ENCODE data around the gene CDHR2.
"Not testable (repeated sequence)": the region's sequence is repeated elsewhere in the genome, so short reads cannot be mapped to it uniquely, and the experiment has no call there.

The CDHR2 gene

DNA sequence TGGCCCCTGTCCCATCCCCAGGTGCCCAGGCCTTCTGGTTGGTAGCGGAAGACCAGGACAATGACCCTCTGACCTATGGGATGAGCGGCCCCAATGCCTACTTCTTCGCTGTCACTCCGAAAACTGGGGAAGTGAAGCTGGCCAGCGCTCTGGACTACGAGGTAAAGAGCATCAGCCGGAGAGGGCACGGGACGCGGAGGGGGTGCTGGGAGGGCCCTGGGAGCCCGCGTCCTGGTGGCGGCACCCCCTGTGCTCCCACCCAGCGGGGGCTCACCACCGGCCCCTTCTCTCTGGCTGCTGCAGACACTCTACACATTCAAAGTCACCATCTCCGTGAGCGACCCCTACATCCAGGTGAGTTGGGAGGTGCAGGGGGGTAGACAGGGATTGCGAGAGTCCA is 19.5 kb downstream of the CDHR2 start:
- no peak for DNase-seq (ENCODE audit: low spot score)

- no peak for DNase-seq (ENCODE audit: low spot score)
These were observed 20.9 kb downstream of the CDHR2 start for GRCh38 chr5:176570044-176570443.

- peak; percentile 49 for DNase-seq (ENCODE audit: low spot score)
These were observed 24.6 kb downstream of the CDHR2 start for GRCh38 chr5:176573564-176574296.

DNA sequence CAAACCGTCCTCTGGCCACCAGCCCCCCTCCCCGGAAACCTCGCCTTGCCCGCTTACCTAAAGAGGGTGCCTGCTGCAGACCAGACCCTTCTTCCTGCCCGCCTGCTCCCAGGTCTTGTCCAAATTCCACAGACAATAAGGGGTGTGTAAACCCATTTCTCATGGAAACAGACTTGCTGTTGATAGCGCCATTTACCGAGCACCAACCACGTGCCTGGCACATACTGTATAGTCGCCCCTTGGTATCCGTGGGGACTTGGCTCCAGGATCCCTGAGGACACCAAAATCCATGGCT is 25.1 kb downstream of the CDHR2 start:
- DNase-seq (ENCODE audit: low spot score): no peak

GRCh38 chr5:176575066-176575465 is 25.9 kb downstream of the CDHR2 start:
- DNase-seq (ENCODE audit: low spot score): no peak

DNA sequence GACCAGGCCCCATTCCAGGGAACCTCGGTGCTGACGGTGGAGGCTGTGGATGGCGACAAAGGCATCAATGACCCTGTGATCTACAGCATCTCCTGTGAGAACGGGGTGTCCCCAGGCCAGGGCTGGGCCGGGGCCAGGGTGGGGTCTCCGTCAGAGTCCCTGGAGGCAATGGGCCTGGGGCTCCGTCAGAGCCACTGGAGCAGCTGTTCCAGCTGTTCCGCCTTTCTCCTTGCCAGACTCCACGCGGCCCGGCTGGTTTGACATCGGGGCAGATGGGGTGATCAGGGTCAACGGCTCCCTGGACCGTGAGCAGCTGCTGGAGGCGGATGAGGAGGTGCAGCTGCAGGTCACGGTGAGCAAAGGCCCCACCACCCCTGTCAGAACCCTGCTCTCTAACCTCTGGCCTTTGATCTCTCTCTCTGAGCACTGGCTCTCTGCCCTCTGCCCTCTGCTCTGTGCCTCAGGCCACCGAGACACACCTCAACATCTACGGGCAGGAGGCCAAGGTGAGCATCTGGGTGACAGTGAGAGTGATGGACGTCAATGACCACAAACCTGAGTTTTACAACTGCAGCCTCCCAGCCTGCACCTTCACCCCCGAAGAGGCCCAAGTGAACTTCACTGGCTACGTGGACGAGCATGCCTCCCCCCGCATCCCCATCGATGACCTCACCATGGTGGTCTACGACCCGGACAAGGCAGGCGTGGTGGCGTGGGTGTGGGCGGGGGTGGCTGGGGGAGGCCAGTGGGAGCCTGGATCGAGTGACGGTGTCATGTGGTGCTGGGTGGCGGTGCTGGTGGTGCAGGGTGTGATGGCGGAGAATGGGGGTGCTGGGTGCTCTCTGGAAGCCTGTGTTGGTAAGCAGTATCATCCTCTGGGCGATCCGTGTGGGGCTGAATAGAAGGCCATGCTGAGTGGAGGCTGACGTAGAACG is 26.6 kb downstream of the CDHR2 start:
- DNase-seq (ENCODE audit: low spot score): no peak

DNA sequence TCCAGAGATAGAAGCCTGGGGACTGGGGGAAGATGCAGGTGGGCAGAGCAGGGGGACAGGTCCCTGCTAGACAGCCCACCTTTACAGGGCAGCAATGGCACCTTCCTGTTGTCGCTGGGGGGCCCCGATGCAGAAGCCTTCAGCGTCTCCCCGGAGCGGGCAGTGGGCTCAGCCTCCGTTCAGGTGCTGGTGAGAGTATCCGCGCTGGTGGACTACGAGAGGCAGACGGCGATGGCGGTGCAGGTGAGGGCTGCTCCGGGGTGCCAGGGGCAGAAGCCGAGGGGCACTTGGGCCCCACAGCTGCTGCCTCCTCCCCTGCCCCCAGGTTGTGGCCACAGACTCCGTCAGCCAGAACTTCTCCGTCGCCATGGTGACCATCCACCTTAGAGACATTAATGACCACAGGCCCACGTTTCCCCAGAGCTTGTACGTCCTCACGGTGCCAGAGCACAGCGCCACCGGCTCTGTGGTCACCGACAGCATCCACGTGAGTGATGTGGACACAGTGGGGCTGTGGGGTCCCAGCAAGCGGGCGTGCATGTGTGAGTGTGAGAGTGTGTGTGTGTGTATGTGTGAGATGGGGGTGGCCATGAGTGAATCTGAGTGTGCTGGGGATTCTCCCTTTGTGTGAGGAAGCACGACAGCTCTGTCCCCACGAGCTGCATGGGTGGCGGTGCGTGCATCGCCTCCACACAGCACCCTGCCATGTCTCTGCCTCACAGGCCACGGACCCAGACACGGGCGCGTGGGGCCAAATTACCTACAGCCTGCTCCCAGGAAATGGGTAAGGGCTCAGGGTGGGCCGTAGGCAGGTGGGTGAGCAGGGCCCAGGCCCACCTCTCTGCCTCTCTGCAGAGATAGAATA is 28.4 kb downstream of the CDHR2 start:
- peak; percentile 22 for DNase-seq (ENCODE audit: low spot score)

GRCh38 chr5:176578391-176578808 is 29.3 kb downstream of the CDHR2 start:
- peak; percentile 75 for DNase-seq (ENCODE audit: low spot score)

DNA sequence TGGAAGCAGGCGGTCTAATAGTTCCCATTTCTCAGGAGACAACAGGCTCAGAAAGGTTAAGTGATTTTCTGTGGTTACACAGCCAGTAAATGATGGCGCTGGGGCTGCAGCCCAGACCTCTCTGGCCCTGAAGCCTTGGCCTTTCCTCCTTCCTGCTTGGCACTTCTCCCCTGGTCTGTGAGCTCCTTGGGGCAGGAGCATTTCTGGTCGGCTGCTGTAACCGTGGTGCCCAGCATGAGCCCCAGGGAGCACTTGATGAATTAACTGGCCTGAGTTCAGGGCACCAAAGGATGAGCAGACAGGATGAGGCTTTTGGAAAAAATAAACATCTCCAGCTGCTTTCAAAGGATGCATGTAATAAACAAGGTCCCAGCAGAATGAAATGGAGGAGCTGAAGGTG is 30.2 kb downstream of the CDHR2 start:
- no peak for DNase-seq (ENCODE audit: low spot score)

DNA sequence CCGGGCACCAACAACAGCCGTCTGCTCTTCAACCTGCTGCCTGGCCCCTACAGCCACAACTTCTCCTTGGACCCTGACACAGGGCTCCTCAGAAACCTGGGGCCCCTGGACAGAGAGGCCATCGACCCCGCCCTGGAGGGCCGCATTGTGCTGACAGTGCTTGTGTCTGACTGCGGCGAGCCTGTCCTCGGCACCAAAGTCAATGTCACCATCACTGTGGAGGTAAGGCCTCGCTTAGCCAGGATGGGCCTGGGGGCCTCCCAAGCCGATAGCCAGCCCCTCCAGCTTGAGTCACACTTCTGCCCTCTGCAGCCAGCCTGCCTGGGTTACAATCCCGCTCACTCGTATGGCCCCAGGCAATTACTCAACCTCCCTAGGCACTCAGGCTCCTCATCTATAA is 32.2 kb downstream of the CDHR2 start:
- no peak for DNase-seq (ENCODE audit: low spot score)

DNA sequence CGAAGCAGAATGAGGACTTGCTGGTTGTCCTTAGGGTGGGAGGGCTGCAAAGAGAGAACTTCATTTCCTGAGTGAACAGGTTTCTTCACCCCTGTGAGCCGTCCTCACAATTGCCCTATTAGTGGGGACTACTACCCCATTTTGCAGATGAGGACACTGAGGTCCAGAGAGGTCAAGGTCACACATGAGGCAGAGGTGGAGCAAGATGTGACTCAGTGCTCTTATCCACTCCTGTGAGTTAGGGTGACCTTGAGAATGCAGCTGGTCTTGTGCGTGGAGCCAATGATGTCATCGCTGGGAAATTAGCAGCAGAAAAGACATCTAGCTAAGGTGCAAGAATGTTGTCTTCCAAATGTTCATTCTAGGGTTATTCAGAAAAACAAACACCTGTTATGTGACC is 33.9 kb downstream of the CDHR2 start:
- DNase-seq (ENCODE audit: low spot score): no peak

- no peak for DNase-seq (ENCODE audit: low spot score)
These were observed 38.3 kb downstream of the CDHR2 start for GRCh38 chr5:176587398-176587797.

GRCh38 chr5:176588297-176588696 is 39.2 kb downstream of the CDHR2 start:
- DNase-seq (ENCODE audit: low spot score): no peak

DNA sequence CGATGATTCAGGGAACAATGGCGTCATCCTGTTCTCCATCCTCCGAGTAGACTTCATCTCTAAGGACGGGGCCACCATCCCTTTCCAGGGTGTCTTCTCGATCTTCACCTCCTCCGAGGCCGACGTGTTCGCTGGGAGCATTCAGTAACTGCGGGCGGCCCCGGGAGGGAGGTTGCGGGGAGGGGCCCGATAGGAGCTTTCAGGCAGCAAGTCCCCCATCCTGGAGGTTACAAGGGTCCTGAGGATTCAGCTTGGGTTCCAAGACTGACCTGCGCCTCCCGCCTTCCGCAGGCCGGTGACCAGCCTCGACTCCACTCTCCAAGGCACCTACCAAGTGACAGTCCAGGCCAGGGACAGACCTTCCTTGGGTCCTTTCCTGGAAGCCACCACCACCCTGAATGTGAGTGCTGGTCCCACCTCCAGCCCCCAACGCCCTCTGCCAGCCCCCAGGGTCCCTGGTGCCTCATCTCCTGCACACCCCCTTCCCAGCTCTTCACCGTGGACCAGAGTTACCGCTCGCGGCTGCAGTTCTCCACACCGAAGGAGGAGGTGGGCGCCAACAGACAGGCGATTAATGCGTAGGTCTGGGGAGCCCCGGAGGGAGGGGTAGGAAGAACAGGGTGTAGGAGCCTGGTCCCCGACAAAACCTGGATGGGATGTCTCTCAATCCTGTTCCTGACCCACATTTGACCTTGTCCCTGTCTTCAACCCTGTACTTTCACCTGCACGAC is 40.1 kb downstream of the CDHR2 start:
- DNase-seq (ENCODE audit: low spot score): no peak

DNA sequence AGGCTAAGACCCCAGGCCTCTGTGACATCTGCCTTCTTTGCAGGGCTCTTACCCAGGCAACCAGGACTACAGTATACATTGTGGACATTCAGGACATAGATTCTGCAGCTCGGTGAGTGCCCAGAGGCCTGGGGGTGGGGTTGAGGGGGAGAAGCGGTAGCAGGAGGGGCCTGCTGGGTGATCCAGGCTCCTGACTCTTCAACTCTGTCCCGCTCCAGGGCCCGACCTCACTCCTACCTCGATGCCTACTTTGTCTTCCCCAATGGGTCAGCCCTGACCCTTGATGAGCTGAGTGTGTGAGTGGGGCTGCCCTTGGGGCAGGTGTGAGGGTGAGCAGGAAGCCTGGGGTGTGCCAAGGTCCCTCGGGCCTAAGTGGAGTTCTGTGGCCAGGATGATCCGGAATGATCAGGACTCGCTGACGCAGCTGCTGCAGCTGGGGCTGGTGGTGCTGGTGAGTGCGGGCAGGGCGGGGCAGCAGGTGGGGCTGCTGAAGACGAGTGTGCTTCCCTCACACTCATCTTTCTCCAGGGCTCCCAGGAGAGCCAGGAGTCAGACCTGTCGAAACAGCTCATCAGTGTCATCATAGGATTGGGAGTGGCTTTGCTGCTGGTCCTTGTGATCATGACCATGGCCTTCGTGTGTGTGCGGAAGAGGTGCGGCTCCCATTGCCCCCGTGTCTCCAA is 41.0 kb downstream of the CDHR2 start:
- no peak for DNase-seq (ENCODE audit: low spot score)

DNA sequence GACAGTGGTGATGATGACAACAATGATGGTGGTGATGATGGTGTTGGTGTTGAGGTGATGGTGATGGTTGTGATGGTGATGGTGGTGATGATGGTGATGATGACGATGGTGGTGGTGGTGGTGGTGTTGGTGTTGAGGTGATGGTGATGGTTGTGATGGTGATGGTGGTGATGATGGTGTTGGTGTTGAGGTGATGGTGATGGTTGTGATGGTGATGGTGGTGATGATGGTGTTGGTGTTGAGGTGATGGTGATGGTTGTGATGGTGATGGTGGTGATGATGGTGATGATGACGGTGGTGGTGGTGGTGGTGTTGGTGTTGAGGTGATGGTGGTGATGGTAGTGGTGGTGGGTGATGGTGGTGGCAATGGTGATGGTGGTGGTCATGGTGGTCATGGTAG is 42.5 kb downstream of the CDHR2 start:
- not testable (repeated sequence) for DNase-seq (ENCODE audit: low spot score)

GRCh38 chr5:176592573-176592972 is 43.4 kb downstream of the CDHR2 start:
- DNase-seq (ENCODE audit: low spot score): no peak

DNA sequence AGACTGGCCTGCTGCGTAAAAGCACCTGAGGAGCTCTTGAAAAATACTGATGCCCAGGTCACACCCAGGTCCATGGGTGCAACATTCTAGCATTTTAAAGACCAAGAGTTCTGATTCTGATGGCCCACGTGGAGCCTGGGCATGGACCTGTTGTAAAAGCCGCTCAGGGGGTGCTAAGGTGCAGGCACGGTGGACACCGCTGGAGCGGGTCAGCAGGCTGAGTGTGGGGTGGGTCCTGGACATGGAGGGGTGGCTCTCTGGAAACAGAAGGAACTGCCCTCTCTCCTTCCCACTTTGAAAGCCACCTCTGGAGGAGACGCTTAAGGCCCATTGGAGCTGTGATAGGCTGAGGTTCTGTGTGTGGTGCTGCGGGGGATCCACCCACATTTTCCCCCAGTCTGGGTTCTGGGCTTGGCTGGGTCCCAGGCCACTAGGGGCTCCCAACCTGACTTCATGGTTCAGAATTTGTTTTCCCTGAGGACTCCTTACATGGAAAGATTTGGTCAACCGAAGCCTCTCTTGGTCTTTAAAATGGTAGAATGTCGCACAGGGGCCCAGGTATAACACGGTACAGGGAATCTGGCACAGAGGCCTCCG is 44.2 kb downstream of the CDHR2 start:
- no peak for DNase-seq (ENCODE audit: low spot score)

DNA sequence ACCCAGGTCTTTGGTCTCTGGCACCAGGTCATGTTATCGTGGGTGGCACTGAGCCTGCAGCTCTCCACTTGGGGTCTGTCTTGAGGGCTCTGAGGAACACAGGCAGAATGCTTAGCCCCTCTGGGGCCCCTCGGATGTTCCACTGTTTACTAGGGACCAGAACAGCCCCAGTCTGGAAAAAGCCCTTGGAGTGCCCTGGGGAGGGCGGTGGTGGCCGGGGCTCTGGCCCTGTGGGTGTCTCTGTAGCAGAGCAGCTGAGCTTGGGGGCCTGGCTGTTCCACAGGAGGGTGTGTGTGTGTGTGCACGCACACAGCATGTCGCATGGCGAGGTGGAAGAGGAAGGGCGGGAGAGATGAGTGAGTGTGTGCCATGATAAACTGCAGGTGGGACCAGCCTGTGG is 45.4 kb downstream of the CDHR2 start:
- DNase-seq (ENCODE audit: low spot score): no peak

DNA sequence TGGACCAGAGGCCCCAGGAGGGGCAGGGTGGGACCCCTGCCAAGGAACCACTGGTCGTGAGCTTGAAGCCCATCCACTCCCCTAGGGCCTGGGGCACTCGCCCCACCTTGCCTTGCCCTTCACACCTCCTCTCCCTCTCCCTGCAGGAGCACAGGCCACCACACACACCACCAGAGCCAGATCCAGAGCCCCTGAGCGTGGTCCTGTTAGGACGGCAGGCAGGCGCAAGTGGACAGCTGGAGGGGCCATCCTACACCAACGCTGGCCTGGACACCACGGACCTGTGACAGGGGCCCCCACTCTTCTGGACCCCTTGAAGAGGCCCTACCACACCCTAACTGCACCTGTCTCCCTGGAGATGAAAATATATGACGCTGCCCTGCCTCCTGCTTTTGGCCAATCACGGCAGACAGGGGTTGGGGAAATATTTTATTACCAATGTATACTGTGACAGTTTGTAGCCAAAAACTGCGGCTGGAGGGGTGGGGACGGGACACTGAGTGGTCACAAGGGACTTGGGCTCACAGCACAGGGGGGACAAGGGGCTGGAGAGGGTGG is 46.3 kb downstream of the CDHR2 start:
- DNase-seq (ENCODE audit: low spot score): no peak
